Osteoblast (primary cell): ENCODE measurements around the gene NSMCE4A. TPM values are rescaled to one million over a fixed set of nuclear protein-coding genes. Genes with fewer than 3 reads are reported as not detected.
"Not testable (repeated sequence)": the region's sequence is repeated elsewhere in the genome, so short reads cannot be mapped to it uniquely, and the experiment has no call there.

Experiments
- DNase-seq: peaks from one replicate; pipeline ENCODE4 v3.0.0; 2011; ENCODE audit warnings: low spot score, mixed read lengths; ENCODE audit not compliant: insufficient read length; ENCODE audit errors: missing footprints
- H2AFZ ChIP-seq: 2 replicates; pipeline ENCODE4 v1.6.0; 2011; ENCODE audit warnings: mild to moderate bottlenecking, low read length
- H3K27ac ChIP-seq: 2 replicates; pipeline ENCODE4 v1.5.1; 2011; ENCODE audit warnings: mild to moderate bottlenecking, low read depth, low read length, moderate library complexity
- H3K27me3 ChIP-seq: 2 replicates; pipeline ENCODE4 v1.6.0; 2012; ENCODE audit warnings: mild to moderate bottlenecking, control low read depth, inconsistent platforms, low read length, moderate library complexity; ENCODE audit not compliant: insufficient read depth
- H3K36me3 ChIP-seq: 2 replicates; pipeline ENCODE4 v1.5.1; 2011; ENCODE audit warnings: mild to moderate bottlenecking, low read length, control low read depth, moderate library complexity; ENCODE audit not compliant: insufficient read depth
- H3K4me1 ChIP-seq: 2 replicates; pipeline ENCODE4 v1.5.1; 2011; ENCODE audit warnings: mild to moderate bottlenecking, low read length, control low read depth, moderate library complexity; ENCODE audit not compliant: insufficient read depth
- H3K4me2 ChIP-seq: 2 replicates; pipeline ENCODE4 v1.6.0; 2011; ENCODE audit warnings: mild to moderate bottlenecking, low read length; ENCODE audit not compliant: insufficient read depth
- H3K4me3 ChIP-seq: fragments of 200-600 bp; sonication (generic); 3 replicates; pipeline ENCODE4 v1.5.1; 2012; ENCODE audit warnings: mild to moderate bottlenecking, low read length, inconsistent platforms; ENCODE audit not compliant: insufficient read depth
- H3K79me2 ChIP-seq: 2 replicates; pipeline ENCODE4 v1.6.0; 2012; ENCODE audit warnings: mild to moderate bottlenecking, low read length, control low read depth, inconsistent platforms; ENCODE audit not compliant: insufficient read depth
- H3K9me3 ChIP-seq: 2 replicates; pipeline ENCODE4 v1.5.1; 2011; ENCODE audit warnings: low read depth, low read length, control low read depth
- H4K20me1 ChIP-seq: 2 replicates; pipeline ENCODE4 v1.6.0; 2012; ENCODE audit warnings: mild to moderate bottlenecking, low read length, control low read depth; ENCODE audit not compliant: insufficient read depth
- CTCF ChIP-seq: IDR thresholded peaks from 2 replicates; pipeline ENCODE4 v1.5.1; 2011; ENCODE audit warnings: mild to moderate bottlenecking, low read depth, low read length, moderate library complexity; ENCODE audit errors: extremely low read depth
- total RNA-seq: library from RNA; depleted of rRNA; stranded (reverse); fragments of >200 nt; gene quantifications from 2 replicates; pipeline ENCODE4 v1.2.3, GENCODE V29; 2012

Gene NSMCE4A
- total RNA-seq, 1 donor: 25.7 TPM

GRCh38 chr10:122018491-122018890 lies 43.5 kb upstream of the NSMCE4A start:
- no peak for TF ChIP-seq CTCF
- Histone ChIP-seq H3K4me2 (no peak overlapping the region), H3K4me1 (no peaks in the 10 kb centered on the region), H3K4me3 (no peak overlapping the region), H3K27ac (no peak overlapping the region), H3K79me2 (no peaks in the 10 kb centered on the region), H4K20me1 (no peaks in the 10 kb centered on the region), H3K27me3 (peaks cover 39% of the 10 kb centered on the region), H2AFZ (no peak overlapping the region), H3K36me3 (no peaks in the 10 kb centered on the region), H3K9me3 (no peaks in the 10 kb centered on the region)
- DNase-seq: no peak

DNA sequence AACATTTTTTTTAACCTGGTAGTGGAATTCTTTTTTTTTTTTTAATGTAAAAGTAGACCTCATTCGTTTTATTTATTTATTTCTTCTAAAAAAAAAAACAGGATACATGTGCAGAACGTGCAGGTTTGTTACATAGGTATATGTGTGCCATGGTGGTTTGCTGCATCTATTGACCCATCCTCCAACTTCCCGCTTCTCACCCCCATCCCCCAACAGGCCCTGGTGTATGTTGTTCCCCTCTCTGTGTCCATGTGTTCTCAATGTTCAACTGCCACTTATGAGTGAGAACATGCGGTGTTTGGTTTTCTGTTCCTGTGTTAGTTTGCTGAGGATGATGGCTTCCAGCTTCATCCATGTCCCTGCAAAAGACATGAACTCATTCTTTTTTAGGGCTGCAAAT lies 42.9 kb upstream of the NSMCE4A start:
- H3K36me3 ChIP-seq, H3K9me3 ChIP-seq, H3K27ac ChIP-seq, H3K4me2 ChIP-seq, H2AFZ ChIP-seq, H3K4me3 ChIP-seq, DNase-seq, H4K20me1 ChIP-seq, H3K79me2 ChIP-seq, H3K4me1 ChIP-seq: not testable (repeated sequence)
- H3K27me3 ChIP-seq: peaks cover 41% of the 10 kb centered on the region

DNA sequence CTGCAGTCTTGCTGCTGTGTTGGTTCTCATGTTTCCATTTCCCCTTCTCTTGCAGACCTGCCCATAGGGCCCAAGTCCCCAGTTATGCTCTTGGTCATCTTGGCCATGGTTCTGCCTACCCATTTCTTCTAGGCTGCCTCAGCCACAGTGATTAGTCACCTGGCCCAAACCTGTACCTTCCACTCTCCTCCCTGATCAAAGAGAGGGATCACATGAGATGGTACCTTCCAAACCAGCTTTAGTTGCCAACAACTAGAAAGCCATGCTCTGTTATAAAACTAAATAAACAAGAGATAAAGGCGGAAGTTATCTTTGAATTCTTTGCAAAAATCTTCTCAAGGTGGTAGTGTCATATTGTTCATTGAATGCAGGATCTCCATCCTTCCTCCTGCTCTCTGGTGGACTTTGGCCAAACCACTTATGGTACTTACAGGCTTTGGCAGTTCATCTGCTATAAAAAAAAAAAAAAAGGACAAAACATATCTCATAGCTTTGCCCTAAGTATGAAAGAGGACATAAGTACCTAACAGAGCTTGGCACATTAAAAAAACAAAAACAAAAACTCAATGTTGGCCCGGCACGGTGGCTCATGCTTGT lies 39.7 kb upstream of the NSMCE4A start:
- H3K9me3 ChIP-seq: no peaks in the 10 kb centered on the region
- no peak overlapping the region for H3K4me3 ChIP-seq
- DNase-seq: no peak
- H3K79me2 ChIP-seq: no peaks in the 10 kb centered on the region
- no peaks in the 10 kb centered on the region for H3K36me3 ChIP-seq
- no peaks in the 10 kb centered on the region for H3K4me1 ChIP-seq
- H3K27me3 ChIP-seq: peaks cover 34% of the 10 kb centered on the region
- H4K20me1 ChIP-seq: no peaks in the 10 kb centered on the region
- no peak overlapping the region for H3K4me2 ChIP-seq
- no peak overlapping the region for H3K27ac ChIP-seq
- TF ChIP-seq CTCF: no peak
- H2AFZ ChIP-seq: no peak overlapping the region

DNA sequence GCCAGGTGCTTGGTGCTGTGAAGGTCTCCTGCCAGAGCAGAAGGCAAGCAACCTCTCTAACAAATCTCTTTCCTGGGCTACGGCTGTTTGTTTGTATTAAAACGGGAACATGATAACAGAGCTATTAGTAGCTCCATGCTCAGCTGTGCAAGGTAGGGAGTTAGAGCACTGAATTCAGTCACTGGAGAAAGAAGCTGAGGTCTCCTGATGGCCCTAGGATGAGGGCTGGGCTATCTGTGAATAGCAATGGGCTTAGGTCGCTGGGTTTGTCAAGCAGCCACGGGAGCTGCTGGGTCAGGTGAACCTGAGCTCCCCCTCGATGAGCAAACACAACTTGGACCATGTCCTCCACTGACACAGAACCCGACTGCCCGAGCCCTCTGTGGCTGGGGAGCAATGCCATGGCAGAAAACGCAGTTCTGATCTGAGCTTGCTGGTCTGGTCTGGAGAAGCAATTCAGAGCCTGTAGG lies 38.3 kb upstream of the NSMCE4A start:
- TF ChIP-seq CTCF: no peak
- no peak for DNase-seq
- H4K20me1 ChIP-seq: no peaks in the 10 kb centered on the region
- no peak overlapping the region for H2AFZ ChIP-seq
- no peak overlapping the region for H3K4me2 ChIP-seq
- no peak overlapping the region for H3K27ac ChIP-seq
- no peak overlapping the region for H3K4me3 ChIP-seq
- H3K27me3 ChIP-seq: peaks cover 24% of the 10 kb centered on the region
- no peaks in the 10 kb centered on the region for H3K9me3 ChIP-seq
- no peaks in the 10 kb centered on the region for H3K36me3 ChIP-seq
- no peaks in the 10 kb centered on the region for H3K4me1 ChIP-seq
- H3K79me2 ChIP-seq: no peaks in the 10 kb centered on the region
